ENCODE results near the gene CCDC102A.

Gene CCDC102A

DNA sequence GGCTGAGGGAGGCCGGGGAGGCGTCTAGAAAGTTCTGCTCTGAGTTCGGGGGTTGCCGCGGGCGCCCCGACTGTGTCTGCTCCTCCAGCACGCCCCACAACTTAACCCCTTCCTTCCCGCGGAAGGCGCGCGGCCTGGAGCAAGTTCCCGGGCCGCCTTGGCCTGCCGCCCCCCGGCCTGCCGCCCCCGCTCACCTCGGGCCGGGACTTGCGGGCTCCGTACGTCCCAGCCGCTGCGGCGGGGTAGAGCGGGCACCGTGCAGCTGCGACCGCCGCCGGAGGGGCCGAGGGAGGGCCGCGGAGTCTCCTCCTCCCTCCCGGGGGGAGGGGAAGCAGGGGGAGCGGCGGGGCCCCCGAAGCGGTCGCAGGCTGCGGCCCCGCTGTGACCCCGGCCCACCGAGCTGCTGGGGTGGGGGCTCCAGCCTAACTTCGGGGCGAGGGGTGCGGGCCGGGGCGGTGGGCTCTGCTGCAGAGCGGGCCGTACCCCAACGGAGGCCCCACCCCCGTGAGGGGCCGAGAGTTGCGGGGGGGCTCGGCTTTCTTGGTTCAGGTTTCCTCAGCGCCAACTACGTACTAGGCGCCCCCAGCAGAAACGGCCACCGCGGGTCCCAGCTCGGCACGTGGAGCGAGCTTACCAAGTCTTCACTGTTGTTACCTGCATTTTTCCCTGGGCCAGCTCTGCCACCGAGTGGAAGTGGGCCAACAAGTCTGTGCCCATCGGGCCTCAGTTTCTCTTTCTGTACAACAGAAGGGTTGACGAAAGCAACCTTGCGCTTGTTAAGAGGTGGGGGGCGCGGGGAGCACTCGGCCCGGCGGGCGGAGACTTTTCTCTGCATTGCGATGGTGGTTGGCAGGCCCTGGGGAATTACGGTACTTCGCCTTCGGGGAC is at the start of gene CCDC102A:
Gene CCDC102A, minus strand, starts transcription at position 266 of the 888 bp plus-strand sequence. CDS start 7,394 bp downstream, outside the sequence.
- Mint-ChIP-seq H3K4me3 (peak within 1 kb of the TSS; percentile 87), H3K4me1 (peaks cover 82% of the 10 kb centered on the region), H3K27ac (peak within 1 kb of the TSS; percentile 93), H3K9me3 (no peaks in the 10 kb centered on the region), H3K36me3 (no peaks in the 10 kb centered on the region), H3K27me3 (no peaks in the 10 kb centered on the region)
- peak; percentile 59 for ATAC-seq

DNA sequence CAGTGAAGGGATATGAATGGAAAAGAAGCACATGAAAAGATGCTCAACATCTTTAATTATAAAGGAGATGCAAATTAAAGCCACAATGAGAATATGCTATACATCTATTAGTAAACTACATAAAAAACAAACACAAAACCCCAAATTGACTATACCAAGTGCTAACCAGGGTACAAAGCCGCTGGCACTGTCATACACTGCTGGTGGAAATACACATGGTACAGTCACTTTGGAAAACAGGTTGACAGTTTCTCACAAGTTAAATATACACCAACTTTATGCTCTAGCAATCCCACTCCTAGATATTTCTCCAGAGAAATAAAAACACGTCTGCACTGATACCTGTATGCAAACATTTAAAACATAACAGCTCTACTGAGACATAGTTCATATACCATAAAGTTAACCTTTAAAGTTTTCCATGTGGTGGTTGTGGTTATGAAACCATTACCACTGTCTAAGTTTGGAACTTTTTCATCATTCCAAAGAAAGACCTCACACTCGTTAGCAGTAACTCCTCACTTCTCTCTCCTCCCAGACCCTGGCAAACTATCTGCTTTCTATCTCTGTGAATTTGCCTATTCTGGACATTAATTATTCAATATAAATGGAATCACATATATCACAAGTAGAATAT is 48.8 kb upstream of the CCDC102A start:
- H3K27ac Mint-ChIP-seq, result no peak overlapping the region
- H3K4me3 Mint-ChIP-seq, result no peak overlapping the region
- H3K4me1 Mint-ChIP-seq, result peaks cover 9% of the 10 kb centered on the region

DNA sequence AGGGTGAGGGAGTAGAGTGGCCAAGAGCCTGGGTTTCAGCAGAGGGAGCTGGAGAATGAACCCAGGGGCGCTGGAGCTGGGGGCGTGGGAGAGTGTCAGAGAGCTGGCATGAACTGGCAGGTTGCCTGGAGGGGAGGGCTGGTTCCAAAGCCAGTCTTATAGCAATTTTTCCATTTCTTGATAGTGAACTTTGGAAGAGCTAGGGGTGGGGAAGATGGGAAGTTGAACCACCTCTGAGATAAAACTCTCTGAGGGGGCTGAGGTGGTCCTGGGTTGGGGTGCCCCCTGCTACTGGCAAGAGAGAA is 42.9 kb upstream of the CCDC102A start:
- H3K27ac Mint-ChIP-seq, result peak overlapping the region; percentile 4
- peaks cover 24% of the 10 kb centered on the region for H3K36me3 Mint-ChIP-seq
- no peak overlapping the region for H3K4me3 Mint-ChIP-seq
- ATAC-seq, result no peak
- H3K9me3 Mint-ChIP-seq, result peaks cover 3% of the 10 kb centered on the region
- H3K4me1 Mint-ChIP-seq, result peaks cover 43% of the 10 kb centered on the region
- H3K27me3 Mint-ChIP-seq, result no peaks in the 10 kb centered on the region

More for the DNA sequence above, 48.8 kb upstream of the CCDC102A start:
- no peaks in the 10 kb centered on the region for H3K36me3 Mint-ChIP-seq
- H3K9me3 Mint-ChIP-seq, result no peaks in the 10 kb centered on the region
- no peak for ATAC-seq
- peaks cover 9% of the 10 kb centered on the region for H3K27me3 Mint-ChIP-seq

DNA sequence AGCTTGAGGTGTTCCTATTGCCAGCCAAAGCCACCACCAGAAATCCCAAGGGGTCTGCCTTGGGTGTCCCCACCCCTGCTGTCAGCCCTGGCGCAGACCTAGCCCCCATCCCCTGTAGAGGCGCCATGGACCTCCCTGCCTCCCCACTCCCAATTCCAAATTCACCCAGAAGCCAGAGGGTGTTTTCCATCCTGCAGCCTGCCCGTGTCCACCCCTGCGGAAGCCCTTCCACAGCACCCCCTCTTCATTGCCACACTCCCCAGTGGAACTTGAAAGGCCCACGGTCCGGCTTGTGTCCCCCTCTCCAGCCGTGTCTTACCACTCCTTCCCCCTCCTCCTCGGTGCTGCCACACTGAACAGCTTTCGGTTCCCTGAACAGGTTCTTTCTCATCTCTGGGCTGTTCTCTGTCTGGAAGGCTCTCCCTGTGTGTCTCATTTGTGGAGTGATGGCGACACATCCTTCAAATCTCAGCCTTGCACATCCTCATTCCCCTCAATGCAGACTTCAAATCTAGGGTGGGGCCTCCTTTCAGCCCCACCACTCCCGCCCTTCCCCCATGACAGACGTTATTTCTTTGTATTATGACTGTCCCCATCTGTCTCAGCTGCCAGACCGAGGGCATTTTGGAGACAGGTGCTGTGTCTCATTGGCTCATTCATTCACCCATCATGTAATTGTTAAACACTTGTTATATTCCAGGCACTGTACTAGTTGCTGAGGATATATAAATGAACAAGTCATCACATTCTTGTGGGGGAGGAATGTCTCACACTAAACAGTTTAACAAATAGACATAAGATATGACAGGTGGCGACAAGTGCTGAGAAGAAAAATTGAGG is 42.4 kb upstream of the CCDC102A start:
- Mint-ChIP-seq H3K36me3 (peaks cover 27% of the 10 kb centered on the region), H3K9me3 (peaks cover 3% of the 10 kb centered on the region), H3K27me3 (no peaks in the 10 kb centered on the region), H3K27ac (peak overlapping the region; percentile 4), H3K4me1 (peaks cover 47% of the 10 kb centered on the region), H3K4me3 (no peak overlapping the region)
- no peak for ATAC-seq

GRCh38 chr16:57577691-57578224 is 41.4 kb upstream of the CCDC102A start:
- Mint-ChIP-seq H3K36me3 (peaks cover 33% of the 10 kb centered on the region), H3K27ac (peak overlapping the region; percentile 4), H3K9me3 (peaks cover 3% of the 10 kb centered on the region), H3K4me3 (no peak overlapping the region), H3K4me1 (peaks cover 55% of the 10 kb centered on the region), H3K27me3 (no peaks in the 10 kb centered on the region)
- ATAC-seq, result no peak

DNA sequence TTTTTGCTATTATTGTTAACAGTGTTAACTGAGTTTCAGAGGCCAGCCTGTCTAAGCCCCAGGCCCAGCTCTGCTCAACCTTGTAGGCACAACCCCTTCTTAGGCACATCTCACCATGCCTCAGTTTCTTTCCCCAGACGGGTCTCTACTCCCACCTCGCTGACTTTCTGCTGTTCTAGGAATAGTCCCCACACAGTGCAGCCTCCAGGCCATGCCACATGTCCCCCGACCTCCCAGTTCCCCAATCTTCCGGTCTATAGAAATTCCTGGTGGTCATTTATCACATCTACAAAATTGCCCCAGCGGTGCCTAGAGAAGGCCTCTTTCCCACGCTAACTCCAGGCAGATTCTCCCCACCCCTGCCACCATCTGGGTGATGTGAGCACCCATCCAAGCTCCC is 40.8 kb upstream of the CCDC102A start:
- Mint-ChIP-seq H3K4me3 (no peak overlapping the region), H3K4me1 (peaks cover 55% of the 10 kb centered on the region), H3K27me3 (no peaks in the 10 kb centered on the region), H3K9me3 (peaks cover 3% of the 10 kb centered on the region), H3K36me3 (peaks cover 33% of the 10 kb centered on the region), H3K27ac (no peak overlapping the region)
- no peak for ATAC-seq

DNA sequence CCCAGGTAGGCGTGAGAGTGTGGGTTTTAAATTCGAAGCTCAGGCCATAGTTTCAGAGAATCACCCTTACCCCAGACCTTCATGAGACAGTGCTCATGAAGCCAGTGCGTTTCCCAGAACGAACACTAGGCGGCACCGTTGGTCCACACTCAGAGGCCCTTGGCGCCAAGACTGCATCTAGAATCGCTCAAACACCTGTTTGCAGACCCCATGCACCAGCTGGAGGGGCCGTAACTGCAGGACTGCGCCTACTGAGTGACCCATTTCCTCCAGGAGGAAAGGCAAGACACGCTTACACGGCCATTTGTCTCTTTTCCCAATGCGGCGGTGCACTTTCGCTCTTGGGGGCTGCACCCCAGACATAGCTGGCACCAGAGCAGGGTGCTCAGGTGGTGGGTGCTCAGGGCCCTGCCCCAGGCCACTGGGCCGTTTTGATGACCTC is 40.1 kb upstream of the CCDC102A start:
- Mint-ChIP-seq H3K27me3 (no peaks in the 10 kb centered on the region), H3K9me3 (peaks cover 3% of the 10 kb centered on the region), H3K4me1 (peaks cover 55% of the 10 kb centered on the region)

DNA sequence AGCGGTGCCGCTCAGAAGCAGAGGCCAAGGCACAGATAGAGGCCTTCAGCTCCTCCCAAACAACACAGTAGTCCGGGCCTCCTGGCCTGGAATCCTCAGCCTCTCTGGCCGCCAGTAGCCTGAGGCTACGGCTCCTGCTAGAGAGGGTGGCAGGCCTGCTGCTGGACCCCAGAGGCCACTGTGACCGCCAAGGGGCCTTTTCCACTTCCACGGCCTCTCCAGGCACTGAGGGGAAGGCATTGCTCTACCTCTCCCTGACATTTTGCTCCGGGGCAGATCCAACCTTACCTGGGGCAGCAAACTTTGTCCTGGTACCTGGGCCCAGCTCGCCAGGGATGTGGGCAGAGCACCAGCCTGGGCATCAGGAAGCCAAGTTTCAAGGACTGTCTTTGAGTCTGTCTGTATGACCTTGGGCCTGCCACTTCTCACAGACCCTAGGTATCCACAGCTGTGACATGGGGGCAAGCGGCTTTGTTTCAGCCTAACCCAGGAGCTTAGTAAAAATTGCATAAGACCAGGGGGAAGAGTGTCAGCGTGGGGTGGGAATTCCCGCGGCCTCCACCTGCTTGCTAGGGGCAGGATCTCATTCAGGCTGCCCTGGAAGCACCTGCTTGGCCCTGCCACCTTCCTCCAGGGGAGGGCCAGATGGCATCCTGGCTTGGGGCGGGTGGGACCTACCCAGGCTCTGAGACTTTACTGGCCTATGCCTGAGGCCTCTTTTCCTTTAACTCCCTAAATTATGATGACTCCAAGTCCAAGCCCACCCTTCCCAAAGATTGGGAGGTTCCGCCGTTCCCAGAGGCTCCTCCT is 39.3 kb upstream of the CCDC102A start:
- peaks cover 3% of the 10 kb centered on the region for H3K9me3 Mint-ChIP-seq
- H3K4me3 Mint-ChIP-seq, result no peak overlapping the region
- peaks cover 36% of the 10 kb centered on the region for H3K36me3 Mint-ChIP-seq
- no peak for ATAC-seq
- H3K4me1 Mint-ChIP-seq, result peaks cover 55% of the 10 kb centered on the region
- no peaks in the 10 kb centered on the region for H3K27me3 Mint-ChIP-seq
- H3K27ac Mint-ChIP-seq, result peak overlapping the region; percentile 49

More for the DNA sequence above, 40.1 kb upstream of the CCDC102A start:
- H3K27ac Mint-ChIP-seq, result peak overlapping the region; percentile 49
- no peak overlapping the region for H3K4me3 Mint-ChIP-seq
- ATAC-seq, result peak; percentile 83
- H3K36me3 Mint-ChIP-seq, result peaks cover 33% of the 10 kb centered on the region

GRCh38 chr16:57574646-57575467 is 38.5 kb upstream of the CCDC102A start:
- ATAC-seq, result no peak
- Mint-ChIP-seq H3K4me3 (no peak overlapping the region), H3K27me3 (no peaks in the 10 kb centered on the region), H3K9me3 (peaks cover 3% of the 10 kb centered on the region), H3K4me1 (peaks cover 55% of the 10 kb centered on the region), H3K36me3 (peaks cover 44% of the 10 kb centered on the region), H3K27ac (no peak overlapping the region)

DNA sequence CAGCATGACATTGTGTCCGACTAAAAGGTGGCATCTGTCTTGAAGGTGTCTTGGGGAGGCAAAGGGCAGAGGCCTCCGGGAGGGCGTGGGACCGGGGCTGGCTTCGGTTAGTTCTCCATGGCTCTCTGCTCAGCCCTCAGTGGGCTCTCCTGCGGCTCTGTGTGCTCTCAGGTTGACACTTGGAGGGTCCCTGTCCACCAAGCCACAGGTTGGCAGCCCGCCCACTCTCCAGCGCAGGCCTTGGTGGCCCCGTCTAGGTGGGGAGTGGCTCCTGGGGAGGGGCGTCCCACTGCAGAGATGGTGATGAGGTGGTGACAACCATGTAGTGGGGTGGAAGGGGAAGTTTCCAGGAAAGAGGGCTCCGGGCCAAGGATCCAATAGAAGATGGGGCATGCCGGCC is 37.7 kb upstream of the CCDC102A start:
- H3K27ac Mint-ChIP-seq, result no peak overlapping the region
- peaks cover 7% of the 10 kb centered on the region for H3K9me3 Mint-ChIP-seq
- peaks cover 51% of the 10 kb centered on the region for H3K4me1 Mint-ChIP-seq
- no peak overlapping the region for H3K4me3 Mint-ChIP-seq
- H3K36me3 Mint-ChIP-seq, result peaks cover 45% of the 10 kb centered on the region
- no peak for ATAC-seq
- H3K27me3 Mint-ChIP-seq, result no peaks in the 10 kb centered on the region

- H3K4me1 Mint-ChIP-seq, result peaks cover 42% of the 10 kb centered on the region
- no peak overlapping the region for H3K27ac Mint-ChIP-seq
- H3K36me3 Mint-ChIP-seq, result peaks cover 47% of the 10 kb centered on the region
- no peak overlapping the region for H3K4me3 Mint-ChIP-seq
- no peaks in the 10 kb centered on the region for H3K27me3 Mint-ChIP-seq
- H3K9me3 Mint-ChIP-seq, result peaks cover 15% of the 10 kb centered on the region
- ATAC-seq, result no peak
Measured at GRCh38 chr16:57572978-57573728, 36.8 kb upstream of the CCDC102A start.

- no peak for ATAC-seq
- Mint-ChIP-seq H3K4me3 (no peak overlapping the region), H3K36me3 (peaks cover 67% of the 10 kb centered on the region), H3K27ac (no peak overlapping the region), H3K4me1 (peaks cover 21% of the 10 kb centered on the region), H3K27me3 (no peaks in the 10 kb centered on the region), H3K9me3 (peaks cover 18% of the 10 kb centered on the region)
Measured at GRCh38 chr16:57571098-57571497, 34.7 kb upstream of the CCDC102A start.

Measured in stimulated activated memory B cell treated with anti-CD40 and anti-IgM and Interleukin-4, amounts not matched to agents 10 μg/mL and 1 μg/mL and 100 μg/mL, for 72 hours (primary cell).